ENCODE results near the gene SCP2.

SCP2 gene

DNA sequence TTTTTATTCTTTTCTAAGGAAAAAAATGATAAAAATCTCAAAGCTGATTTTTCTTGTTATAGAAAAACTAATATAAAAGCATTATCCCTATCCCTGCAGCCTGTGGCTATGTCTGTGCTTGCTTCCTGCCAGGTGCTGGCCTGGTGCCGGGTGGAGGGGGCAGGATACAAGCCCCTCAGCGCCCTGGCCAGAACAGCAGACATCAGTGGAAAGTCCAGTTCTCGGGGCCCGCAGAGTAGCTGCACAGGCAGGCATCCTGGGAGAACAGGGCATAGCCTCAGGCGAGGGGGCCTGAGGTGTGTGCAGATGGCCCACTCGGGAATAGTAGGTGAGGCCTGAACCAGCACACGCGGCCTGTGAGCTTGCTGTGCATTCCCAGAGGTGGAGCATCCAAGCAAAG is 158.3 kb downstream of the SCP2 start:
- no peak for DNase-seq

DNA sequence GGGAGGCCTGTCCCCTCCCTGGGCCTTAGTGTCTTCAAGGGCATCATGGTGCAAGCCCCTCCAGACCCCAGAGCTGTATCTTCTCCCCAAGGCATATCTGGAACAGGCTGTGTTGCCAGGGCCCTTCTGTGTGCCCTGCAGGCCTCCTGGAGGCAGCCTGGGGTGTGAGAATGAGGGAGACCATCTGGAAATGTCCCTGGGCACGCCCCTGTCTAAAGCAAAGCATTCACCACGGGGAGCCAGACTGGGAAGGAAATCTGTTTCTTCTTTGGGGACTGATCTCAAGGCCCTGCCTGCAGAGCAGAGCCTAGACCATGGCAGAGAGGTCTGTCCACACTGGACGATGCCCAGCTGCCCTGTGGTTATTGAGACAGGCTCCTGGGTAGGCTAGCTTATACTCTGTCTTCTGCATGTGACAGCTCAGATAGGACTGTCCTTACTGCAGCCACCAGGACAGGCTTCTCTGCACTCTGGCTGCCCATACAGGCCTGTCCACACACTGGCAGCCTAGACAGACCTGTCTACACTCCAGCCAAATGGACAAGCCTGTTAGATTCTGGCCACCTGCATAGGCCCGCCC is 159.5 kb downstream of the SCP2 start:
- no peak for DNase-seq

DNA sequence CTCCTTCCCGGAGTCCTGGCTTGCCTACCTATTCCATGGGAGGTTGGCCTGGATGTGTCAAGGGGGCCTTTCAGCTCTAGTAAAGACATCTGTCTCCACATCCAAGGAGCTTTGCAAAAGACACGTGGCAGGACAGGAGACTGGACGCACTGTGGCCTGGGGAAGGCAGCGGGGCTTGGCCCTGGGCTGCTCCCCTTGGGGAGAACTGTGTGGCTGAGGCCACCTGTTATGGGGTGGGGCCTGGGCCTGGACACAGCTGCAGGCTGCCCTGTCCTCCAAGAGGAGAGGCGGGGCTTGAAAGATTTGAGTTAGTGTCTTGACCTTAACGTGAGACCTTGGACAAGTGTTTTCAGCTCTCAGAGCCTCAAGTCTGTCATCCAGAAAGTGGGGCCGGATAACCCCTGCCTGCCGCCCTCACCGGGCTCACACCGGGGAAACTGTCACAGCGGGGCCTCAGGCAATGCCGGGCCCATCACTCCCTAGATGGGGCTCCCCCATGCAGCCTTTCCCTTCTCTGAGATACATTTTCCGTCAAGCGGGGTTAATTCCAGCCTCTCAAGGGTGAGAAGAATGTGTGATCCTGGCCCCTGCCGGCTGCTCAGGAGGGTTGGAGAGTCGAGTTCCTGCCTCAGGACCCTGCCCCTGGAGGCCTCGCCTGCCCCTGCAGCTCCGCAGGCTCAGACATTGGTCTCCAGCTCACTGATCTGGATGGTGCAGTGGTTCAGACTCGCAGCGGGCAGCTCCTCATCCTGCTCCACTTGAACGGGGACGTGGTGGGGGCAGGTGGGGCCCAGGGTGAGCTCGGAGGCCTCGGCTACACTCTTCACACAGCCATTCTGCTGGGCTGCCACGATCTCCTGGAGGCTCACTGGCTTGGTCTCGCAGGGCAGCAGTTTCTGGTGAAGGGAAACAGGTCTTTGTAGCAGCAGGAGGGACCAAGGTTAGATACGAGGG is 160.5 kb downstream of the SCP2 start:
- DNase-seq: no peak

DNA sequence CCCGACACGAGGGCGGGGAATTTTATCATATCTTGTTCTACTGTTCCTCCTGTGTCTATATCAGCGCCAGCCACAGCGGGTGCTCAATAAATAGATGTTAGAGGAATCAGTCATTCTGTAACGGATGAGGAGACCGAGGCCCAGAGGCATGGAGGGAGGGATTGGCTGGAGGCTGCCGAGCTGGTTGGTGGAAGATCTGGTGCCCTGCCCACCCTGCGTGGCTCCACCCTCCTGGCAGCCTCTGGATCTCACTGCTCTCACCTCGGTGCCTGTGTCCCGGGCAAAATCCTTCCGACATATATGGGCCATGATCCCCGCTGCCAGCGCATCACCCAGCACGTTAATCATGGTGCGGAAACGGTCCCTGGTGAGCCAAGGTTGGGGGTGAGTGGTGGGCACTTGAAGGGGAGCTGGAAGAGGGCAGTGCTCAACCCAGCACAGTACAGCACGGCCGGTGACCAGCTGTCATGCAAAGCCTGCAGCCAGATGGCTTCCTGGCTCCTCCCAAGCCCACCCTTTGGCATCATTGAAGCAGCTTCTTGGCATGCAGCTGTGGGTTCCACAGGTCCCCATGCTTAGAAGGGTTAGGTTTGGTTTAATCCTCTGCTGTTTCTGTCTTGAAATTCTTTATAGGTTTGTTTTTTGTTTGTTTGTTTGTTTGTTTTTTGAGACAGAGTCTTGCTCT is 161.7 kb downstream of the SCP2 start:
- no peak for DNase-seq

DNA sequence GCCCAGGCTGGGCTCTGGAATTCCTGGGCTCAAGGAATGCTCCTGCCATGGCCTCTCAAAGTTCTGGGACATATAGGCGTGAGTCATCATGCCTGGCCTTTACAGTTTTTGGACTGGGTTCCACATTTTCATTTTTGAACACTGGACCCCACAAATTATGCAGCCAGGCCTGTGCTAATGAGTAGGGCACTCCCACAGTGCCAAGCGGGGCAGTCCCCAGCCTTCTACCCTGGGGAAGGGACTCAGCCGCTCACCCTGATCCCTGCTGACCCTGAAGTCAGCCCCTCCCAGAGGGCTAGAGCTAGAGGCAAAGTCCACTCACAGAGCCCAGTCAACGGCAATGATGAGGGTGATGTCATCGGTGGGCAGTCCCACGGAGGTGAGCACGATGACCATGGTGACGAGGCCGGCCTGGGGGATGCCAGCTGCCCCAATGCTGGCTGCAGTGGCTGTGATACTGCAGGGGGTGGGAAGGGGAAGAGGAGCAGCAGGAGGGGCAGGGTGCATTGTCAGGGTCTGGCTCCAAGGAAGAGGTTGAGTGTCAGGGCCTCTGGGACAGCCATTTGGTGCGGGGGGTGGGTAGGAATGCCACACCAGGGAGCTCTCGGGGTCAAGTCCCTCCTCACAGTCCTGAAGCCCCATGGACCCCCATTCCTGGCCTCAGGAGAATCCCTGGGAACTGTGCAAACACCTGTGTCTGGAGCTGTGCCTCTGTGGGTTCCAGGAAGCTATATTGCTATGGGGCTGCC is 162.6 kb downstream of the SCP2 start:
- peak; percentile 22 for DNase-seq

DNA sequence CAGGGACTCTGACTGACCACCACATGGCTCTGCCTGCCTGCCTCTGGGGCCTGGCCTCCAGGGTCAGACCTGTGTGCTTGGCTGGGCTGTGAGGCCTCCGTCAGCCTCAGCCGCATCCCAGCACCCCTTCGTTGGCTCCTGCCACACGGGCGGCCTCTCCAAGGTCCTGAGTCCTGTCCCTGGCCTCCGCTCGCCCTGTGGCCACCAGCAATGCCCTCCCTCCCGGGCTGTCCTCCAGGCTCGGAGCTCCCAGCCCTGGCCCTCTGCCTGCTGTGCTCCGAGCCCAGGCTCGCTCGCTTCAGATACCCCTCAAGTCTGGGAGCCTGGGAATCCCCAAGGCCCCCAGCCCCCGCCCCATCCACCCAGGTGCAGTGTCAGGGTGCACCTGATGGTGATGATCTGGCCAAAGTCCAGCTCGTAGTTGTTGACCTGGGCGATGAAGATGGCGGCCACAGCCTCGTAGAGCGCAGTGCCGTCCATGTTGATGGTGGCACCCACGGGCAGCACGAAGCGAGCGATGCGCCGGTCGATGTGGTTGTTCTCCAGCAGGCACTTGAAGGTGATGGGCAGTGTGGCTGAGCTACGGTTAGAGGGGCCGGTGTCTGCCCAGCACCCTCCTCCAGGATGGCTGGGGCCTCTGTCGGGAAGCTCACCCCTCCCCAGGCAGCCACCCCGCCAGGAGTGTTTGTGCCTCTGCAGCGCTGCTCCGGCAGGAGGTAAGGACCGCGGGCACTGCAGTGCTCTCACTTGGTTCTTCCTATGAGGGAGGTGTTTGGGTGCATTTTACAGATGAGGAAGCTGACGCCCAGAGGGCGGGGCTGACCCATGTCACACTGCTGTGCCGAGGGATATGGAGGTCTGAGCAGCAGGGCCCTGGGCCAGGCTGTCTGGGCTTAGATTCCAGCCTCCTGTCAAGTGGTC is 163.4 kb downstream of the SCP2 start:
- DNase-seq: no peak

DNA sequence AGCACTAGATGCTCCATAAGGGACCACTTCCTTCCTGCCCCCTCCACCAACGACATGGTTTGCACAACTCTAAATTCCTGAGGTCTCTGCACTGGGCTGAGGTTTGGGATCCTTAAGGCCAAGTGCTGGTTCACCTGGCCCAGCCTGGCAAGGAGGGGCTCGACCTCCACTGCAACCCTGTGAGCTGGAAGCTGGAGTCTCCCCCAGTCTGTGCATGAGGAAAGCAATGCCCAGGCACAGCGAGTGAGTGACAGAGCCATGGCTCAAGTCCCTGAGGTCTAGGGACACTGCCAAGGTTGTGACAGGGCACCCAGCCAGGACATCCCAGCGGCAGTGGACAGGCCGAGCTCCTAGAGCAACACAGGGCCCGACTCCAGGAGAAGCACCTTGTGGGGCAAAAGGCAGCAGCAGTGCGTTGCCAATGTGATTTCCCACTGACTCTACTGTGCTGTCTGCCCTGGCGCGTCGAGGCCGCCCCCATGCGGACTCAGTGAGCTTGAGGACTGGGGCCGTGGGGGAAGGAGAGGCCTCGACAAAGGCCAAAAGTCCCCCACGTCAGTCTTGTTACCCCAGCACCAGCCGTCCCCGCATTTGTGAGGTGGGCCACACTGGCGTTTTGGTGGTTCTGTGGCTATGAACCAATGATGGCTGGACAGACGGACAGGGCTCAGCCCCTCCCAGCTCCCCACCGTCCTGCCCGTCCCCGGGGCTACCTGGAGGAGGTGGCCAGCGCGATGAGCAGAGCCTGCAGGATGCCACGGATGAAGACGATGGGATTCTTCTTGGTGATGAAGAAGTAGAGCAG is 165.0 kb downstream of the SCP2 start:
- DNase-seq: no peak

DNA sequence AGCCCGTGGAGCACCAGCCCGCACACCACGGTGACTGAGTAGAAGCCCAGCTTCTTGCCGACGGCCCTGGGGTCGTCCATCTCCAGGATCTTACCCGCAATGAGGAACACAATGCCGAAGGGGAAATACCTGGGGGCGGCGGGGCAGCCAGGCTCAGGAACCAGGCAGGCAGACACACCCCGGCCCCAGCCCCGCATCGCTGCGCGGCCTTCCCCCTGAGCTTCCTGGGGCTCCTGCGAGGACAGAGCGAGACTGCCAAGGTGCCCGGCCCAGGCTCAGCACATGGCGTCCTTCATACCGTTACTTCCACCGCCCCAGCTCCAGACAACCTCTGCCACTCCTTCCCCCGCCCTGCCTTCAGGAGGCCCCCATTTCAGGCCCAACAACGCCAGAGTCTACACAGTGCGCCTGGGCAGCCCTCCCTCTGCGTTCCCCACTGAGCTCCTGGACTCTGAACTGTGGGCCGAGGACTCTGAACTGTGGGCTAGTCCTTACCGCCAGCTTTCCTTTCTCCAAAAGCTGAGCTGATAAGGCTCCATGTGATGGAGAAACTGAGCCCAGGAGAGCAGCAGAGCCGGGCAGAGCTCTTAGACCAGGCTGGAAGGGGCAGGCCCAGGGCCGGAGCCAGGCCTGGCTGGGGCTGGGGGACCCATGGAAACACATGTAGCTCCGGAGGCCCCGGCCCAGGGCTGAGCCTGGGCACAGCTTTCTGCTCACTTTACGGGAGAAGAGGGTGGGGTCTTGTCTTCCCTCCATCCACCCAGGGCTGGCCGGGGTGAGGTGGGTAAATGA is 165.8 kb downstream of the SCP2 start:
- DNase-seq: no peak

DNA sequence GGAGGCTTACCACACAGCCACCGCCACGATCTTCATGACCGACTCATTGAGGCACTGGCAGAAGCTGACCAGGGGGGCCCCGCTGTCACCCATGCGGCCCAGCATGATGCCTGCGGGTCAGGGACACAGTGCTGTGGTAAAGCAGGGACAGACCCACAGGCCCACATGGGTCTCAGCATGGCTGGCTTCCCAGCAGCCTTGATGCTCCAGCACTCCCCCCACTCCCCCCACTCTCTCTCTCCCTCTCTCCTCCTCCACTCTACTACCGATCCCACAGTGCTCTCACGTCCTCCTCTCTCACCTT is 166.3 kb downstream of the SCP2 start:
- no peak for DNase-seq

DNA sequence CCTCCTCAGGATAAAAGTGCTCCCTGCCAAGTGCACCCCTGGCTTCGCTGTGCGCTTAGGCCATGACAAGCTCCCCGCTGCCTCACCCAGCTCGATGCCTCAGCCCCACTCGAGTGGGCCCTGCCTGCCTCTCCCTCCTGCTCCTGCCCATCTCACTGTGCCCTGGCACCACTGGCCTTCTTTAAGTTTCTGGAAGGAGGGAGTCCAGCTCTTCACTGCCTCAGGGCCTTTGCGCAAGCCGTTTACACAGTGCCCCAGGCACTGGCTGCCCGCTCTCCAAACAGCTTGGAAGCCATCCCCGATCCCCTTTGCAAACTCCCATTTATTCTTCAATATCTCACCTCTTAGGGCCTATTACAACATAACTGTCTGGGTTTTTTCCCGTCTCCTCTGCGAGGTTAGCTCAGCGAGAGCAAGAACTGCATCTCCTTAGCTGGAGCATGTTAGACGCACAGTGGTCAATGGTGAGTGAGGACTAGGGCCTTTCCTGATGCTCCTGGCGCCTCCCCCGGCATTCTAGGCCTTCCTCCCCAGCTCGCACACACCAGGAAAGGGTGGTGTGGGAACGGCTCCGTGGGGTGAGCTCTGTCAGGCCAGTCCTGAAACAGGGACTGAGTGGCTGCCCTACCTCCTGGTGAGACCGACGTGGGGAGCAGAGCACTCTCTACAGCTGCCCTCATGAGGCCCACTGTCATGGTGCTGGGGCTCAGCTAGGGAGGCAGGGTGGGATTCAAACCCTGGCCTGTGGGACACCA is 166.9 kb downstream of the SCP2 start:
- DNase-seq: no peak

DNA sequence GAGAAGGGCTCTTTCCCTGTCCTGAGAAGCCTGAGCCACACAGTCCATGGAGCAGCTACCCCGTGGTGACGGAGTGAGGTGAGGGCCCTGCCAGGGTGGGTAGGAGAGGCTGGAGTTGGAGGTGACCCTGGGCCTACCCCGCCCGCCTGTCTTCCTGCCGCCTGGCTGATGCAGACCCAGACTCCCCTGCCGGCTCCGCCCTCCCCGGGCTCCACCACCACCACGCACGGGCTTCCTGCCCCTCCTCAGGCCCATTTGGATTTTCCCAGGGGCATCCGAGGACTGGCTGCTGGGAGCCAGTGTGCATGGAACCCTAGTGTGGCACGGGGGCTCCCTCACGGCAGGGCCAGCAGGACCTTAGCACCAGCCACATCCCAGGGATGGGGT is 167.4 kb downstream of the SCP2 start:
- DNase-seq: no peak
